Osteocyte (in vitro differentiated cells): ENCODE results near the gene FN3K. TPM values are rescaled to one million over a fixed set of nuclear protein-coding genes. Genes with fewer than 3 reads are reported as not detected.

Experiments used
- DNase-seq: peaks from one replicate; pipeline ENCODE4 v3.0.0; 2021; ENCODE audit warnings: mixed read lengths; ENCODE audit not compliant: unreplicated experiment; ENCODE audit errors: extremely low spot score
- H3K27ac Mint-ChIP-seq: one replicate; pipeline ENCODE4 v1.8.0; 2021; ENCODE audit warnings: mild to moderate bottlenecking, mixed read lengths; ENCODE audit not compliant: unreplicated experiment
- H3K27me3 Mint-ChIP-seq: one replicate; pipeline ENCODE4 v1.8.0; 2021; ENCODE audit warnings: mixed read lengths; ENCODE audit not compliant: unreplicated experiment
- H3K36me3 Mint-ChIP-seq: one replicate; pipeline ENCODE4 v1.8.0; 2021; ENCODE audit warnings: mixed read lengths; ENCODE audit not compliant: unreplicated experiment
- H3K4me1 Mint-ChIP-seq: one replicate; pipeline ENCODE4 v1.8.0; 2021; ENCODE audit warnings: mixed read lengths; ENCODE audit not compliant: unreplicated experiment
- H3K4me3 Mint-ChIP-seq: one replicate; pipeline ENCODE4 v1.8.0; 2021; ENCODE audit warnings: mild to moderate bottlenecking, moderate library complexity, mixed read lengths; ENCODE audit not compliant: unreplicated experiment
- H3K9me3 Mint-ChIP-seq: one replicate; pipeline ENCODE4 v1.8.0; 2021; ENCODE audit warnings: mixed read lengths; ENCODE audit not compliant: unreplicated experiment
- CTCF ChIP-seq: fragments of 200-600 bp; sonication (generic); IDR thresholded peaks from 2 replicates; pipeline ENCODE4 v1.5.0; 2021; ENCODE audit warnings: antibody characterized with exemption, mild to moderate bottlenecking, moderate library complexity
- total RNA-seq: library from RNA; stranded (reverse); gene quantifications from 2 replicates; pipeline ENCODE4 v1.2.1, GENCODE V29; 2021

FN3K gene
- total RNA-seq, 1 donor from 2014 or later, result 25.2 TPM

GRCh38 chr17:82709676-82710498 is 25.5 kb upstream of the FN3K start:
- TF ChIP-seq CTCF, result no peak
- H3K4me1 Mint-ChIP-seq, result peaks cover 9% of the 10 kb centered on the region
- H3K27ac Mint-ChIP-seq, result no peak overlapping the region
- H3K27me3 Mint-ChIP-seq, result no peaks in the 10 kb centered on the region
- no peaks in the 10 kb centered on the region for H3K36me3 Mint-ChIP-seq
- no peaks in the 10 kb centered on the region for H3K9me3 Mint-ChIP-seq
- H3K4me3 Mint-ChIP-seq, result no peak overlapping the region
- DNase-seq, result no peak

- Mint-ChIP-seq H3K27me3 (no peaks in the 10 kb centered on the region), H3K4me1 (peaks cover 10% of the 10 kb centered on the region), H3K9me3 (no peaks in the 10 kb centered on the region), H3K27ac (no peak overlapping the region), H3K36me3 (no peaks in the 10 kb centered on the region), H3K4me3 (no peak overlapping the region)
- TF ChIP-seq CTCF, result no peak
- DNase-seq, result no peak
Observed at GRCh38 chr17:82710499-82711232, 24.7 kb upstream of the FN3K start.

GRCh38 chr17:82713071-82713723 is 22.2 kb upstream of the FN3K start:
- Mint-ChIP-seq H3K27me3 (no peaks in the 10 kb centered on the region), H3K4me3 (peak overlapping the region; percentile 8), H3K36me3 (no peaks in the 10 kb centered on the region), H3K27ac (no peak overlapping the region), H3K9me3 (no peaks in the 10 kb centered on the region), H3K4me1 (peaks cover 22% of the 10 kb centered on the region)
- DNase-seq, result no peak
- no peak for TF ChIP-seq CTCF

GRCh38 chr17:82716203-82717010 is 19.0 kb upstream of the FN3K start, which contains the start of gene FN3KRP:
FN3KRP (plus strand) TSS chr17:82716706; CDS start chr17:82716756, 50 bp downstream.
- H3K27me3 Mint-ChIP-seq, result no peaks in the 10 kb centered on the region
- H3K4me3 Mint-ChIP-seq, result peak within 1 kb of the TSS; percentile 96
- peaks cover 19% of the 10 kb centered on the region for H3K4me1 Mint-ChIP-seq
- H3K36me3 Mint-ChIP-seq, result peaks cover 2% of the 10 kb centered on the region
- H3K27ac Mint-ChIP-seq, result peak within 1 kb of the TSS; percentile 87
- TF ChIP-seq CTCF, result no peak
- no peaks in the 10 kb centered on the region for H3K9me3 Mint-ChIP-seq
- peak; percentile 97 for DNase-seq
